Karpas-422 (cell line): ENCODE measurements around the gene TMEM120A. TPM values are rescaled to one million over a fixed set of nuclear protein-coding genes. Genes with fewer than 3 reads are reported as not detected.

ENCODE experiments used
- DNase-seq: peaks from one replicate; pipeline ENCODE4 v3.0.0-alpha.2; 2015
- H2AFZ ChIP-seq: fragments of 200-600 bp; sonication (generic); 2 replicates; pipeline ENCODE4 v1.6.1; 2014; ENCODE audit warnings: antibody characterized with exemption, low read length, mixed read lengths
- H3K27ac ChIP-seq: fragments of 200-600 bp; sonication (generic); 2 replicates; pipeline ENCODE4 v1.5.1; 2014; ENCODE audit warnings: mild to moderate bottlenecking, low read length, moderate library complexity
- H3K27me3 ChIP-seq: fragments of 200-600 bp; sonication (generic); 2 replicates; pipeline ENCODE4 v1.6.1; 2014; ENCODE audit warnings: low read length, mixed read lengths
- H3K36me3 ChIP-seq: fragments of 200-600 bp; sonication (generic); 2 replicates; pipeline ENCODE4 v1.6.1; 2014; ENCODE audit warnings: low read length, mixed read lengths; ENCODE audit not compliant: insufficient read depth
- H3K4me1 ChIP-seq: fragments of 200-600 bp; sonication (generic); 2 replicates; pipeline ENCODE4 v1.6.1; 2014; ENCODE audit warnings: mild to moderate bottlenecking, low read length, mixed read lengths
- H3K4me2 ChIP-seq: fragments of 200-600 bp; sonication (generic); 2 replicates; pipeline ENCODE4 v1.6.1; 2014; ENCODE audit warnings: low read length, low read depth, mild to moderate bottlenecking; ENCODE audit not compliant: poor library complexity, severe bottlenecking
- H3K4me3 ChIP-seq: fragments of 200-600 bp; sonication (generic); 2 replicates; pipeline ENCODE4 v1.5.1; 2014; ENCODE audit warnings: mild to moderate bottlenecking, antibody characterized with exemption, low read length, mixed read lengths
- H3K79me2 ChIP-seq: fragments of 200-600 bp; sonication (generic); 2 replicates; pipeline ENCODE4 v1.6.1; 2014; ENCODE audit warnings: mild to moderate bottlenecking, low read length, mixed read lengths
- H3K9ac ChIP-seq: fragments of 200-600 bp; sonication (generic); 2 replicates; pipeline ENCODE4 v1.6.0; 2014; ENCODE audit warnings: low read length
- H3K9me2 ChIP-seq: fragments of 200-600 bp; sonication (generic), shearing (Covaris generic); replicated peaks from 2 replicates; pipeline ENCODE4 v1.6.0; 2014; ENCODE audit warnings: mild to moderate bottlenecking, low read length, moderate library complexity; ENCODE audit not compliant: insufficient read depth
- H3K9me3 ChIP-seq: fragments of 300-700, 200-600 bp; sonication (generic); 2 replicates; pipeline ENCODE4 v1.6.1; 2014; ENCODE audit warnings: low read length, mixed read lengths
- H4K20me1 ChIP-seq: fragments of 200-600 bp; sonication (generic); 2 replicates; pipeline ENCODE4 v1.6.1; 2014; ENCODE audit warnings: mild to moderate bottlenecking, antibody characterized with exemption, low read length, low read depth; ENCODE audit not compliant: insufficient read depth
- total RNA-seq: library from RNA; depleted of rRNA; stranded (reverse); fragments of >200 nt; shearing (Covaris generic); gene quantifications from 2 replicates; pipeline ENCODE4 v1.2.3, GENCODE V29; 2014; ENCODE audit warnings: low replicate concordance

The TMEM120A gene
- total RNA-seq, 1 experiment from 2014 or later, result 35.6 TPM

DNA sequence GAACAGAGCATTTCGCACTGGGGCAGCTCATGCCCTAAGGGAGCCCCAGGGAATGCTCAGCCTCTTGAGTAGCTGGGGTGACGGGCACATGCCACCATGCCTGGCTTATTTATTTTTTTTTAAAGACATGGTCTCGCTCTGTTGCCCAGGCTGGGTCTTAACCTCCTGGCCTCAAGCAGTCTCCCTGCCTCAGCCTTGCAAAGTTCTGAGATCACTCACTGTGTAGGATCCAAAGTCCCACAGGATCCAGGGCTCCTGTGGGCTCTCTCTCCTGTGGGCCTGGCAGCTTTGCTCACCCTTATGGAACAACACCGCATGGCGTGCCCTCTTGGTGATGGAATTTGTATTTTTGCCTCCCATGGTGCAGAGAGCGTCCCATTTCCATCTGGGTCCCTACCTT, 34.0 kb downstream of the TMEM120A start:
- Histone ChIP-seq H3K9me3 (no peaks in the 10 kb centered on the region), H3K79me2 (no peaks in the 10 kb centered on the region), H3K27ac (no peak overlapping the region), H3K4me3 (no peak overlapping the region), H3K27me3 (no peaks in the 10 kb centered on the region), H3K9ac (no peak overlapping the region), H3K4me1 (no peaks in the 10 kb centered on the region), H3K36me3 (no peaks in the 10 kb centered on the region), H3K9me2 (no peaks in the 10 kb centered on the region), H2AFZ (no peak overlapping the region), H4K20me1 (no peaks in the 10 kb centered on the region), H3K4me2 (no peak overlapping the region)
- DNase-seq, result no peak

DNA sequence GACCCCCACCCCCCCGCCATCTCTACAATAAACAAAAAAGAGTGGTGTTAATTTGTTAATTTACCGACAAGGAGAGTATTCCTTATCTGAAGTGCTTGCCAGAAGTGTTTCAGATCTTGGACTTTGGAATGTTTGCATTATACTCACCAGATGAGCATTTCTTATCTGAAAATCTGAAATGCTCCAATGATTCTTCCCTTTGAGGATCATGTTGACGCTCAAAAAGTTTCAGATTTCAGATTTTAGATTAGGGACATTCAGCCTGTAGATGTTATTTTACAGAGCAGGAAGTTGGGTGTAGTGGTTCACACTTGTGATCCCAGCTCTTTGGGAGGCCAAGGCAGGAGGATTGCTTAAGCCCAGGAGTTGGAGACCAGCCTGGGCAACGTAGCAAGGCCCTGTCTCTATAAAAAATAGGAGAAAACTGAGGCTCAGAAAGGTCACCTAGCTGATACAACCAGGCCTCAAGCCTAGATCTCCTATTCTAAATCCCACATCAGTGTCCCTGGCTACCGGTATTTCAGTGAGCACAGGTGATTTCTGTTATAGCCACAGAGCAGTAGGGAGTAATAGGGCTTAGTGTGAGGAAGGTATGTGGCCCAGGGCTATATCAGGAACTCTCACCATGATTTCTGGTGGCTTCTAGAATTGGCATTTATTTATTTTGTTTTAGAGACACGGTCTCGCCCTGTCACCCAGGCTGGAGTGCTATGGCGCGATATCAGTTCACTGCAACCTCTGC, 35.4 kb downstream of the TMEM120A start:
- Histone ChIP-seq H3K9me3 (no peaks in the 10 kb centered on the region), H3K27me3 (no peaks in the 10 kb centered on the region), H3K4me2 (no peak overlapping the region), H2AFZ (no peak overlapping the region), H3K27ac (no peak overlapping the region), H3K36me3 (no peaks in the 10 kb centered on the region), H3K9ac (no peak overlapping the region), H4K20me1 (no peaks in the 10 kb centered on the region), H3K4me3 (no peak overlapping the region), H3K9me2 (no peaks in the 10 kb centered on the region), H3K79me2 (no peaks in the 10 kb centered on the region), H3K4me1 (no peaks in the 10 kb centered on the region)
- DNase-seq, result no peak

DNA sequence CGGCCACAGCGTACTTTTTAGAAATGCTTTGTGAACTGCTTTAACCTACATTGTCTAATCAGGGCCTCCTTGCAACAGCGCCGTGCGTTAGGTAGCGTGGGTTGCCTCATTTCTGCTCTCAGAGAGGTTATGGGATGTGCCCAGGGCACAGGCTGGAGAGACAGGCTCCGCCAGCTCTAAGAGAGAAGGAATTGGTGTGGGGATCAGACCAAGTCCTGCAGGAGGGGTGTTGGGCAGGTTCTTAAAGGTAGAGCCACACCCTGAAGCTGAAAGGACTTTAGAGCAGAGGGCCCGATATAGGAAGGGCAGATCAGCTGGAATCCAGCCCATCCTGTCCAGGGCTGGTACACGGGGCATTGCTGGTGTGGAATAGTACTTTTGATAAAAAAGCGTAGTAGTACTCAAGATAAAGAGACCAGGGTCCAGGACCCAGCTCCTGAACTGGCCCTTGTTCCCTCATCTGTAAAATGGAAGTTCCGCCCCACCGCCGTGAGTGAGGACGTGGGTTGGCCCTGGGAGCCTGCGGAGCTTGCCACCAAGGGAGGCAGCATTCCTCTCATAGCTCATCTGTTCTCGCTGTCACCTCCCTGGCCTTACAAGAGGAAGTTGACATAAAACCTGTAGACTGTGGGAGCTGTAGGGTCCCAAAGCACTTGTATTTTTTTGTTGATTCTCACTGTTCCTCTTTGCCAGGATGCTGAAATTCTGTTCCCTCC, 37.2 kb downstream of the TMEM120A start:
- H3K27me3 ChIP-seq, result no peaks in the 10 kb centered on the region
- H3K9me2 ChIP-seq, result no peaks in the 10 kb centered on the region
- no peak overlapping the region for H2AFZ ChIP-seq
- H3K9me3 ChIP-seq, result no peaks in the 10 kb centered on the region
- no peak overlapping the region for H3K4me2 ChIP-seq
- no peaks in the 10 kb centered on the region for H3K4me1 ChIP-seq
- no peak overlapping the region for H3K9ac ChIP-seq
- no peak overlapping the region for H3K27ac ChIP-seq
- no peak overlapping the region for H3K4me3 ChIP-seq
- no peaks in the 10 kb centered on the region for H4K20me1 ChIP-seq
- no peaks in the 10 kb centered on the region for H3K79me2 ChIP-seq
- no peaks in the 10 kb centered on the region for H3K36me3 ChIP-seq
- DNase-seq, result no peak

DNA sequence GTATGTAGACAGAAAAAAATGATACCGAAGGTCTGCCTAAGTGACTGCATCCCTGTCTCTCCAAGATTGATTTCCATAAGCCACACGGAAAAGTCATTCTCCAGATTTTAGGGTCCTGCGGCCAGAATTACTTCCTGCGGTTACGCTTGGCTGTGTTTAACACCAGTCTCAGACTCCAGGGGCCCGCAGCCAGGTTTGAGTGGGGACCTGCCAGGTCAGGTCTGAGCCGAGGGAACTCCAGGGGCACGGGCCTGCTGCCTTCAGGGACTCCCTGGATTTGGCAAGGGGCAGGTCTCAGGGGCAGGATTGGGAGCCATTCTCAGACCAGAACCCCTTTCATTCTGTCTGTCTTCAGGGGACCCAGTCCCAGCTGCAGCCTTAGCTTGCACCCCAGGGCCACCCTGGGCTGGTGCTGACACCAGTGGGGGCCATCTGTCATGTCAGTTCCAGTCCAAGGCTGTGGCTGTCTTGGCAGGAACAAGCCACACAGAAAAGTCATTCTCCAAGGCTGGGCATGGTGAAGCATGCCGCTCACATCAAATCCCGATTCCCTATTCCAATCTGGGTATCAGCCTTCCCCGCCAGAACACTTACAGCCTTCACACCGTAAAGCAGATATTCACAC, 39.0 kb downstream of the TMEM120A start:
- Histone ChIP-seq H3K4me1 (no peaks in the 10 kb centered on the region), H3K4me2 (no peak overlapping the region), H3K36me3 (no peaks in the 10 kb centered on the region), H3K27me3 (no peaks in the 10 kb centered on the region), H3K27ac (no peak overlapping the region), H4K20me1 (no peaks in the 10 kb centered on the region), H3K9ac (no peak overlapping the region), H3K4me3 (no peak overlapping the region), H3K9me3 (no peaks in the 10 kb centered on the region), H3K9me2 (no peaks in the 10 kb centered on the region), H2AFZ (no peak overlapping the region), H3K79me2 (no peaks in the 10 kb centered on the region)
- DNase-seq, result no peak

DNA sequence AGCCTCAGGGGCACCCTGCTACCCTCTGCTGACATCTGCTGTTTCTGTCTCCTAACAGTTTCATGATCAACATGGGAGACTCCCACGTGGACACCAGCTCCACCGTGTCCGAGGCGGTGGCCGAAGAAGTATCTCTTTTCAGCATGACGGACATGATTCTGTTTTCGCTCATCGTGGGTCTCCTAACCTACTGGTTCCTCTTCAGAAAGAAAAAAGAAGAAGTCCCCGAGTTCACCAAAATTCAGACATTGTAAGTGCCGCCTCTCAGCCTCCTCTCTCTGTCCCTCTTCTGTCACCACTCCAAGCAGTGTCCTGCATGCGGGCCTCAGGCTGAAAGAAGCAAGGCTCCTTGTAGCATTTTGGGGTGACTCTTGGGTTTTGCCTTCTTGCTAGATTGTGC, 40.5 kb downstream of the TMEM120A start:
- Histone ChIP-seq H3K27me3 (no peaks in the 10 kb centered on the region), H3K9me3 (no peaks in the 10 kb centered on the region), H3K79me2 (no peaks in the 10 kb centered on the region), H2AFZ (no peak overlapping the region), H3K4me2 (no peak overlapping the region), H3K4me1 (no peaks in the 10 kb centered on the region), H3K36me3 (no peaks in the 10 kb centered on the region), H3K27ac (no peak overlapping the region), H3K4me3 (no peak overlapping the region), H4K20me1 (no peaks in the 10 kb centered on the region), H3K9me2 (no peaks in the 10 kb centered on the region), H3K9ac (no peak overlapping the region)
- no peak for DNase-seq

DNA sequence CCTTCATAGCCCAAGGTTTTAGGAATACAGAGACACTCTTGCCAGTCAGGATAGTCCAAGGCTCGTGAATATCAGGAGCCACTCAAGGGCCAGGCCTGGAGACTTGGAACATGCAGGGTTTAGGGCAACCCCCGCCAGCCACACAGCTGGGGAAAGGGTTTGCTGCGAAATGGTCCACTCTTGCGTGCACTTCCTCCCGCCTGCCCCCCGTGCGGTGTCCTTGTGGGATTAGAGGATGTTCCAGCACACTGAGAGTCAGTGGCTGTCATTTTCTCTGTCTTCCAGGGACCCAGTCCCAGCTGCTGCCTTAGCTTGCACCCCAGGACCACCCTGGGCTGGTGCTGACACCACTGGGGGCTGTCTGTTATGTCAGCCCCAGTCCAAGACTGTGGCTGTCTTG, 41.0 kb downstream of the TMEM120A start:
- DNase-seq, result no peak
- no peaks in the 10 kb centered on the region for H3K9me3 ChIP-seq
- H3K36me3 ChIP-seq, result no peaks in the 10 kb centered on the region
- H3K27ac ChIP-seq, result no peak overlapping the region
- no peak overlapping the region for H3K4me3 ChIP-seq
- no peak overlapping the region for H2AFZ ChIP-seq
- H3K4me1 ChIP-seq, result no peaks in the 10 kb centered on the region
- H3K79me2 ChIP-seq, result no peaks in the 10 kb centered on the region
- no peaks in the 10 kb centered on the region for H3K27me3 ChIP-seq
- H4K20me1 ChIP-seq, result no peaks in the 10 kb centered on the region
- H3K4me2 ChIP-seq, result no peak overlapping the region
- no peaks in the 10 kb centered on the region for H3K9me2 ChIP-seq
- H3K9ac ChIP-seq, result no peak overlapping the region

DNA sequence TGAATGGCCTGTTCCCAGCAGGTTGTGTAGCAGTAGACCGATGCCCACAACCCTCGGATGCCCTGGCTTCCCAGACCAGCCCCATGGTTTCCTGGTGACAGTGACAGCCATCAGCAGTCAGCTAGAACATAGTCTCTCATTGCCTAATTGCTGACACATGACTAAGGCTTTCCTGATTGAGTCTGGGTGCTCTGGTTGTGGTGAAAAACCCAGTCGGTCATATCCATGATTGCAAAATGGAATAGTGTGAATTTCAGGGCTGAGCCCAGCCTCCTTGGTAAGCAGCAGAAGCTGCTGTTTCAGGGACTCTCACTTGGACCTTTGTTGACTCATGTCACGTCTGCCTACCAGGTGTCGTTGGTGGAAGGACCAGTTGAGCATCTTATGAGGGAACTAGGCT, 42.9 kb downstream of the TMEM120A start:
- H3K9me3 ChIP-seq, result no peaks in the 10 kb centered on the region
- no peaks in the 10 kb centered on the region for H3K9me2 ChIP-seq
- no peak overlapping the region for H2AFZ ChIP-seq
- no peak for DNase-seq
- no peaks in the 10 kb centered on the region for H3K27me3 ChIP-seq
- no peaks in the 10 kb centered on the region for H4K20me1 ChIP-seq
- no peak overlapping the region for H3K4me3 ChIP-seq
- no peak overlapping the region for H3K4me2 ChIP-seq
- no peak overlapping the region for H3K27ac ChIP-seq
- H3K9ac ChIP-seq, result no peak overlapping the region
- no peaks in the 10 kb centered on the region for H3K4me1 ChIP-seq
- H3K79me2 ChIP-seq, result no peaks in the 10 kb centered on the region
- H3K36me3 ChIP-seq, result no peaks in the 10 kb centered on the region

DNA sequence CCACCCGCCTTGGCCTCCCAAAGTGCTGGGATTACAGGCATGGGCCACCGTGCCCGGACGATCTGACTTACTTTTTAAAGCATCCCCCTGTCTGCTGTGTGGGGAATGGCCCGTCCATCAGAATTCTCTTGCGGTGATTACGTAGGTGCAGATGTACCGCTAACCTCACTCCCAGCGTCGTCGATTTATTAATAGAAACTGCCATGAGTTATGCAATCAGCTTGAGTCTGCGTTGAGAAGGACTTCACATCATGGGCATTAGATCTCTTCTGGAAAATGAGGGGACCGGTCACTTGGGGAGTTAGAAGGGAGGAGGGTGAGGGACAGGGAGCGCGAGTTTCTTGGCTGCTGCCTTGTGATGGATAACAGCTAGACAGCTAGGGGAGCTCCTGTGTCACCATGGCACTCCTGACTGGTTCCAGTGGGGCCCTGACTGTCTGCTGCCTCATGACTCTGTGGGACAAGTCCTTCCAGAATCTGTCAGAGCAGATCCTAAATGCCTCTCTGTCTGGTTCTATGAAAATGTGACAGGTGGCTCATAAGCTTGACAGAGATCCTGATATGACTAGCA, 44.2 kb downstream of the TMEM120A start:
- no peaks in the 10 kb centered on the region for H3K9me3 ChIP-seq
- H3K4me3 ChIP-seq, result no peak overlapping the region
- no peaks in the 10 kb centered on the region for H4K20me1 ChIP-seq
- no peaks in the 10 kb centered on the region for H3K79me2 ChIP-seq
- no peak overlapping the region for H3K4me2 ChIP-seq
- no peaks in the 10 kb centered on the region for H3K36me3 ChIP-seq
- H3K9me2 ChIP-seq, result no peaks in the 10 kb centered on the region
- H3K27me3 ChIP-seq, result no peaks in the 10 kb centered on the region
- no peak overlapping the region for H2AFZ ChIP-seq
- no peak overlapping the region for H3K27ac ChIP-seq
- no peaks in the 10 kb centered on the region for H3K4me1 ChIP-seq
- DNase-seq, result no peak
- H3K9ac ChIP-seq, result no peak overlapping the region
